ENCODE results near the gene MAP3K20.
"Not testable (repeated sequence)": the region's sequence is repeated elsewhere in the genome, so short reads cannot be mapped to it uniquely, and the experiment has no call there.

The MAP3K20 gene

GRCh38 chr2:173235947-173236803, 160.5 kb downstream of the MAP3K20 start:
- DNase-seq (ENCODE audit: low read depth in 2 of 2): no peak

GRCh38 chr2:173238385-173238784, 162.7 kb downstream of the MAP3K20 start:
- no peak for DNase-seq (ENCODE audit: low read depth in 2 of 2)

- no peak for DNase-seq (ENCODE audit: low read depth in 2 of 2)
Measured at GRCh38 chr2:173238831-173239230, 163.2 kb downstream of the MAP3K20 start.

GRCh38 chr2:173239644-173240043, 164.0 kb downstream of the MAP3K20 start:
- peak in 1 of 2 donors; percentile 11 for DNase-seq (ENCODE audit: low read depth in 2 of 2)

- no peak for DNase-seq (ENCODE audit: low read depth in 2 of 2)
Measured at GRCh38 chr2:173240083-173240482, 164.4 kb downstream of the MAP3K20 start.

- no peak for DNase-seq (ENCODE audit: low read depth in 2 of 2)
Measured at GRCh38 chr2:173241643-173242042, 166.0 kb downstream of the MAP3K20 start.

- no peak for DNase-seq (ENCODE audit: low read depth in 2 of 2)
Measured at GRCh38 chr2:173247156-173247555, 171.5 kb downstream of the MAP3K20 start.

- no peak for DNase-seq (ENCODE audit: low read depth in 2 of 2)
Measured at GRCh38 chr2:173248381-173248780, 172.7 kb downstream of the MAP3K20 start.

- DNase-seq (ENCODE audit: low read depth in 2 of 2): no peak
Measured at GRCh38 chr2:173249661-173250641, 174.3 kb downstream of the MAP3K20 start.

- no peak for DNase-seq (ENCODE audit: low read depth in 2 of 2)
Measured at GRCh38 chr2:173251225-173251624, 175.6 kb downstream of the MAP3K20 start.

GRCh38 chr2:173252581-173252980, 176.9 kb downstream of the MAP3K20 start:
- DNase-seq (ENCODE audit: low read depth in 2 of 2): no peak

GRCh38 chr2:173254659-173255058, 179.0 kb downstream of the MAP3K20 start:
- no peak for DNase-seq (ENCODE audit: low read depth in 2 of 2)

- no peak for DNase-seq (ENCODE audit: low read depth in 2 of 2)
Measured at GRCh38 chr2:173258701-173259100, 183.1 kb downstream of the MAP3K20 start.

GRCh38 chr2:173262356-173262755, 186.7 kb downstream of the MAP3K20 start:
- DNase-seq (ENCODE audit: low read depth in 2 of 2): not testable (repeated sequence)

GRCh38 chr2:173264151-173264550, 188.5 kb downstream of the MAP3K20 start:
- no peak for DNase-seq (ENCODE audit: low read depth in 2 of 2)

- no peak for DNase-seq (ENCODE audit: low read depth in 2 of 2)
Measured at GRCh38 chr2:173264603-173265366, 189.1 kb downstream of the MAP3K20 start.

- DNase-seq (ENCODE audit: low read depth in 2 of 2): no peak
Measured at GRCh38 chr2:173271135-173271534, 195.5 kb downstream of the MAP3K20 start.

- DNase-seq (ENCODE audit: low read depth in 2 of 2): no peak
Measured at GRCh38 chr2:173271825-173272224, 196.2 kb downstream of the MAP3K20 start.

GRCh38 chr2:173272849-173273248, 197.2 kb downstream of the MAP3K20 start:
- DNase-seq (ENCODE audit: low read depth in 2 of 2): no peak

- no peak for DNase-seq (ENCODE audit: low read depth in 2 of 2)
Measured at GRCh38 chr2:173278794-173279526, 203.3 kb downstream of the MAP3K20 start.

- no peak for DNase-seq (ENCODE audit: low read depth in 2 of 2)
Measured at GRCh38 chr2:173279527-173279868, 203.9 kb downstream of the MAP3K20 start.
